ENCODE data around the gene MOB3C. TPM values are rescaled to one million over a fixed set of nuclear protein-coding genes. Genes with fewer than 3 reads are reported as not detected.

MOB3C gene
- total and polyA plus RNA-seq, 2 of the 4 experiments (the other 2 are of a cell fraction) = 7.3 to 9.0 TPM

- H3K27ac ChIP-seq (ENCODE audit: insufficient read depth, low read length) = no peak overlapping the region
- in situ Hi-C loops (cut with MboI; ENCODE audit: low sequenced_read_pairs) = no loop called here
- TF ChIP-seq NFE2L2 (IDR thresholded peaks at IDR 0.05; ENCODE audit: low read depth, low read length) (no peak), SMC3 (IDR thresholded peaks at IDR 0.05; ENCODE audit: low read depth, low read length) (no peak), MAZ (IDR thresholded peaks at IDR 0.05; ENCODE audit: borderline replicate concordance, low read depth, low read length) (no peak), RFX5 (IDR thresholded peaks at IDR 0.05; ENCODE audit: low read depth, low read length) (no peak), MXI1 (IDR thresholded peaks at IDR 0.05; ENCODE audit: borderline replicate concordance, low read depth, low read length) (no peak), RAD21 (IDR thresholded peaks at IDR 0.05; ENCODE audit: low read length) (no peak), FOS (IDR thresholded peaks at IDR 0.05; ENCODE audit: low read depth, low read length) (no peak), ELK1 (IDR thresholded peaks at IDR 0.05; ENCODE audit: borderline replicate concordance, low read depth, low read length) (no peak), MAFK (IDR thresholded peaks at IDR 0.05; ENCODE audit: low read depth, low read length) (no peak), CEBPB (IDR thresholded peaks at IDR 0.05; ENCODE audit: low read depth, low read length) (no peak), CTCF (conservative IDR thresholded peaks at IDR 0.05; ENCODE audit: low read depth, low read length) (no peak), BHLHE40 (IDR thresholded peaks at IDR 0.05; ENCODE audit: low read depth, low read length) (no peak), POLR2A (IDR thresholded peaks at IDR 0.05; ENCODE audit: low read depth, low read length) (no peak), RCOR1 (IDR thresholded peaks at IDR 0.05; ENCODE audit: insufficient replicate concordance, low read length) (no peak), CHD1 (IDR thresholded peaks at IDR 0.05; ENCODE audit: low read depth, low read length) (no peak)
- TF ChIP-seq, protein P1, sequence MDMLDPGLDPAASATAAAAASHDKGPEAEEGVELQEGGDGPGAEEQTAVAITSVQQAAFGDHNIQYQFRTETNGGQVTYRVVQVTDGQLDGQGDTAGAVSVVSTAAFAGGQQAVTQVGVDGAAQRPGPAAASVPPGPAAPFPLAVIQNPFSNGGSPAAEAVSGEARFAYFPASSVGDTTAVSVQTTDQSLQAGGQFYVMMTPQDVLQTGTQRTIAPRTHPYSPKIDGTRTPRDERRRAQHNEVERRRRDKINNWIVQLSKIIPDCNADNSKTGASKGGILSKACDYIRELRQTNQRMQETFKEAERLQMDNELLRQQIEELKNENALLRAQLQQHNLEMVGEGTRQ (IDR thresholded peaks at IDR 0.05; ENCODE audit: low read depth, low read length) = no peak
- H2BK120ac ChIP-seq (ENCODE audit: low read depth, low read length) = no peak overlapping the region
- no peak overlapping the region for H2AK9ac ChIP-seq (replicated peaks; ENCODE audit: low read depth, low read length, poor library complexity)
- no peak overlapping the region for H2BK15ac ChIP-seq (ENCODE audit: low read depth, low read length)
- DNase-seq (no peak), ATAC-seq (ENCODE audit: low read depth) (no peak)
- H3K36me3 ChIP-seq (ENCODE audit: control insufficient read depth, insufficient read depth, low read length) = peaks cover 38% of the 10 kb centered on the region
- no peak overlapping the region for H2BK5ac ChIP-seq (ENCODE audit: low read depth, low read length, poor library complexity, severe bottlenecking)
- POLR2A ChIA-PET (ENCODE audit: unreplicated experiment) = no interaction called here
- CTCF ChIA-PET = no interaction called here
- H3K27me3 ChIP-seq (ENCODE audit: control insufficient read depth, insufficient read depth, low read length) = no peaks in the 10 kb centered on the region
- H3K14ac ChIP-seq (replicated peaks; ENCODE audit: low read depth, low read length) = no peak overlapping the region; the same call in 1 of the 2 replicates
- H4K91ac ChIP-seq (ENCODE audit: insufficient read depth, low read depth, low read length) = no peak overlapping the region
- no peak overlapping the region for H2AK5ac ChIP-seq (ENCODE audit: low read depth, low read length)
- H3K4ac ChIP-seq (ENCODE audit: low read depth, low read length) = no peak overlapping the region
- H3K4me3 ChIP-seq (ENCODE audit: insufficient read depth, low read depth, low read length) = no peak overlapping the region
- H3K18ac ChIP-seq (ENCODE audit: low read depth, low read length) = no peak overlapping the region
- no peak overlapping the region for H3K56ac ChIP-seq (ENCODE audit: extremely low read depth, insufficient read depth, low read length)
- intact Hi-C loops (cut with micrococcal nuclease) = no loop called here
- H4K20me1 ChIP-seq (ENCODE audit: insufficient read depth, low read length) = no peaks in the 10 kb centered on the region; the same call in 1 of the 2 replicates
- H3K9me3 ChIP-seq (ENCODE audit: control insufficient read depth, insufficient read depth, low read length) = no peaks in the 10 kb centered on the region
- H2BK20ac ChIP-seq (ENCODE audit: low read depth, low read length) = no peak overlapping the region
- WGBS, 2 experiments (ENCODE audit: extremely low coverage in 2 of 2, insufficient read length in 1 of 2) = 100% methylated on average over 1 of the region's 6 CpGs; no CpG with 5 or more reads in 1 of the 2 experiments
- H4K5ac ChIP-seq (ENCODE audit: low read depth, low read length) = no peak overlapping the region
- no peak overlapping the region for H3K4me2 ChIP-seq (ENCODE audit: low read depth, low read length)
- H4K8ac ChIP-seq (ENCODE audit: low read depth in 2 of 2, low read length in 2 of 2) = no peak overlapping the region
- BruUV-seq (replicated peaks) = no TSS peak
- dilution Hi-C loops (cut with HindIII; ENCODE audit: low sequenced_read_pairs, unreplicated experiment) = no loop called here
- H3K9me1 ChIP-seq (ENCODE audit: insufficient read depth, low read length) = peaks cover 12% of the 10 kb centered on the region
- no peak overlapping the region for H3K9ac ChIP-seq (ENCODE audit: low read depth, low read length)
- H2AFZ ChIP-seq (replicated peaks; ENCODE audit: low read length, poor library complexity) = no peak overlapping the region
- no peak overlapping the region for H3K23ac ChIP-seq (ENCODE audit: low read depth, low read length)
- H3K79me1 ChIP-seq (ENCODE audit: low read depth in 1 of 2, low read length in 2 of 2) = peaks cover 0 to 5% of the 10 kb centered on the region in 2 experiments; a peak in 2 of 4 replicates
- no peaks in the 10 kb centered on the region for H3K4me1 ChIP-seq (ENCODE audit: control insufficient read depth, insufficient read depth, low read length)
These were observed 40.0 kb downstream of the MOB3C start for GRCh38 chr1:46576596-46576995.

Measured in IMR-90 (cell line).